Measurements from ENCODE around the gene HELZ. TPM values are rescaled to one million over a fixed set of nuclear protein-coding genes. Genes with fewer than 3 reads are reported as not detected.

Gene HELZ
- total and polyA plus RNA-seq, 8 donors: 27.2 to 64.6 (median 37.3) TPM

DNA sequence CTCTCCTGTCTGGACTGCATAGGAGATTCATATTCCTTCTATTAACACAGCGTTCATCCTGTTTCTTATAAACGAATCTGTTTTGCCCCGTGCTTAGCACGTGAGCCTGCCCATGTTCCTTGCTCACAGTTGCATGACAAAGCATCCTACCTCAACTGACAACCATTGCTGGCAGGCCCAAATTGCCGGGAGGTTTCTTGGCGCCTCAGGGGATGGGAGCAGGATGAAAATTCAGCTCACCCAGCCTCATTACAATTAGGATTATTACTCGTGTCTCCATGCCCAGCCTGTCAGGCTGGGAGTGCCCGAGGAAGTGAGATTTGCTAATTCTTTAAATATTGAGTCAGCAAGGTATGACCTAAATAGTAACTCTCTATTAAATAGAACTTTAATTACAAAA is 36.7 kb upstream of the HELZ start:
- intact Hi-C loops (cut with DNase I): no loop called here
- no peaks in the 10 kb centered on the region for H3K27me3 ChIP-seq
- no peak overlapping the region for H3K4me3 ChIP-seq
- DNase-seq (no peak), ATAC-seq (no peak)
- no peaks in the 10 kb centered on the region for H3K9me3 ChIP-seq
- H3K4me1 ChIP-seq: no peaks in the 10 kb centered on the region
- no peaks in the 10 kb centered on the region for H3K36me3 ChIP-seq
- no peak overlapping the region for H3K27ac ChIP-seq
- TF ChIP-seq, protein P1, sequence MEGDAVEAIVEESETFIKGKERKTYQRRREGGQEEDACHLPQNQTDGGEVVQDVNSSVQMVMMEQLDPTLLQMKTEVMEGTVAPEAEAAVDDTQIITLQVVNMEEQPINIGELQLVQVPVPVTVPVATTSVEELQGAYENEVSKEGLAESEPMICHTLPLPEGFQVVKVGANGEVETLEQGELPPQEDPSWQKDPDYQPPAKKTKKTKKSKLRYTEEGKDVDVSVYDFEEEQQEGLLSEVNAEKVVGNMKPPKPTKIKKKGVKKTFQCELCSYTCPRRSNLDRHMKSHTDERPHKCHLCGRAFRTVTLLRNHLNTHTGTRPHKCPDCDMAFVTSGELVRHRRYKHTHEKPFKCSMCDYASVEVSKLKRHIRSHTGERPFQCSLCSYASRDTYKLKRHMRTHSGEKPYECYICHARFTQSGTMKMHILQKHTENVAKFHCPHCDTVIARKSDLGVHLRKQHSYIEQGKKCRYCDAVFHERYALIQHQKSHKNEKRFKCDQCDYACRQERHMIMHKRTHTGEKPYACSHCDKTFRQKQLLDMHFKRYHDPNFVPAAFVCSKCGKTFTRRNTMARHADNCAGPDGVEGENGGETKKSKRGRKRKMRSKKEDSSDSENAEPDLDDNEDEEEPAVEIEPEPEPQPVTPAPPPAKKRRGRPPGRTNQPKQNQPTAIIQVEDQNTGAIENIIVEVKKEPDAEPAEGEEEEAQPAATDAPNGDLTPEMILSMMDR (IDR thresholded peaks at IDR 0.05): no peak

DNA sequence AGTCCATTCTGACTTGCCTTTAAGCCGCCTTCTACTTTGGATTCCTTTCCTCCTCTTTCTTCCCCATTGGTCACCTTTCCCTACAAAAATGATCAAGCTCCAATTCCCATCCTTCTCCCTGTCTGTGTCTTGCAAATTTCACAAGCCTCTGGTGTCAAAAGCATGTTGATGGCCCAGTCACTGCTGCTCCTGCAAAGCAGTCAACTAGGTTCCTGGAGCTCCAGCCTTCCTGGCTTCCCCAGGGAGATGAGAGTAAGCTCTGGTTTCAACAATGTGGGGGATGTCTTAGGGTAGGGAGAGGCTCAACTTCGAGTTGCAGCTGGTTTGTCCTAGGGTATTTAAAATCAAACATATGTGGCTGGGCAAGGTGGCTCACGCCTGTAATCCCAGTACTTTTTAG is 36.1 kb upstream of the HELZ start:
- DNase-seq: no peak
- no peaks in the 10 kb centered on the region for H3K4me1 ChIP-seq
- H3K4me3 ChIP-seq: no peak overlapping the region
- H3K36me3 ChIP-seq: no peaks in the 10 kb centered on the region
- no peaks in the 10 kb centered on the region for H3K9me3 ChIP-seq
- no peaks in the 10 kb centered on the region for H3K27me3 ChIP-seq
- intact Hi-C loops (cut with DNase I): no loop called here
- TF ChIP-seq, protein P1 (IDR thresholded peaks at IDR 0.05): no peak
- H3K27ac ChIP-seq: no peak overlapping the region
- no peak for ATAC-seq

DNA sequence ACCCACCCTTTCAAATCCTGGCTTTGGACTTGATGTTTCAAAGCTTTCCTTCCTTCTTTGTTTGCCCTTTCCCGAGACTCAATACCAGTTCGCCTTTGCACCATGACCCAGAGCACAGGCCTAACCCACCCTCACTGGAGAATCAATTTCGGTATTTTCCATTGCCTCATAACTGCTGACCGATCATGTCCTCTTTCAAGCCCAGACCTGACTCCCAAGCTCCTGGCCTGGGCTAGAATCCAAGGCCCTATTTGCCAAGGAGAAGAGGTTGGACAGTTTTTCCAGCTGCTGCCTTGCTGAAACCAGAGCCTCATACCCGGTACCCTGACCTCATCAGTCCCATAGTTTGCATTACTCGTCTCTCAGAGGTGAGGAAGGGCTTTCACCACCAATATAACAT is 35.3 kb upstream of the HELZ start:
- intact Hi-C loops (cut with DNase I): no loop called here
- H3K4me3 ChIP-seq: no peak overlapping the region
- no peaks in the 10 kb centered on the region for H3K4me1 ChIP-seq
- H3K9me3 ChIP-seq: no peaks in the 10 kb centered on the region
- DNase-seq (no peak), ATAC-seq (no peak)
- no peak overlapping the region for H3K27ac ChIP-seq
- no peaks in the 10 kb centered on the region for H3K27me3 ChIP-seq
- H3K36me3 ChIP-seq: no peaks in the 10 kb centered on the region
- TF ChIP-seq, protein P1 (IDR thresholded peaks at IDR 0.05): no peak

DNA sequence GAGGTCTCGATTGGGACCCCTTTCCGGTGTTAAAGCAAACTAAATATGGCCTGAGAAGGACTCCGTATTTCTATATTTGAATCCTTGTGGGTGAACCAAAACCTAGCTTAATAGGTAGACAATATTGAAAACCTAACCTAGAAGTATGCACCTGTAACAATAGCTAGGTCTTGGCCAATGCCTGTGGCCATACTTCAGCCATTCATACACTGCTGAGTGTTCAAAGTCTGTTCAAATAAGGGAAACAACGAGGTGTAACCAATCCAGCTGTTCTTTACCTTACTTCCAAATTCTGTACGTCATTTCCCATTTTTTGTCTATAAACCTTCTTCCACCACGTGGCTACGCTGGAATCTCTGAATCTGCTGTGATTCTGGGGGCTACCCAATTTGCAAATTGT is 34.1 kb upstream of the HELZ start:
- H3K36me3 ChIP-seq: no peaks in the 10 kb centered on the region
- DNase-seq: no peak
- H3K27me3 ChIP-seq: no peaks in the 10 kb centered on the region
- ATAC-seq: no peak
- no peaks in the 10 kb centered on the region for H3K9me3 ChIP-seq
- intact Hi-C loops (cut with DNase I): no loop called here
- no peaks in the 10 kb centered on the region for H3K4me1 ChIP-seq
- no peak overlapping the region for H3K27ac ChIP-seq
- TF ChIP-seq, protein P1 (IDR thresholded peaks at IDR 0.05): no peak
- no peak overlapping the region for H3K4me3 ChIP-seq

DNA sequence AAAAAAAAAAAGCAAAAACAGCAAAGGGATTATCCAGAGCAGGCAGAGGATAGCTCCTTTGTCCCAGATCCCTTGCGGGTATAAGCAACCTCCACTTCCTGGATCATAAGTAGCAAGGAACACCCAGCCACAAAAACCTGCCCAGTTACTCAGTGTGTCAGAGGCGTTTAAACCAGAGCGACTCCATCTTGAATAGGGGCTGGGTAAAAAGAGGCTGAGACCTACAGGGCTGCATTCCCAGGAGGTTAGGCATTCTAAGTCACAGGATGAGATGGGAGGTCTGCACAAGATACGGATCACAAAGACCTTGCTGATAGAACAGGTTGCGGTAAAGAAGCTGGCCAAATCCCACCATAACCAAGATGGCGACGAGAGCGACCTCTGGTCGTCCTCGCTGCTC is 33.4 kb upstream of the HELZ start:
- intact Hi-C loops (cut with DNase I): no loop called here
- no peak overlapping the region for H3K27ac ChIP-seq

More for the DNA sequence above, 33.4 kb upstream of the HELZ start:
- H3K4me1 ChIP-seq: no peaks in the 10 kb centered on the region
- H3K27me3 ChIP-seq: no peaks in the 10 kb centered on the region
- ATAC-seq: no peak
- no peak overlapping the region for H3K4me3 ChIP-seq
- TF ChIP-seq, protein P1 (IDR thresholded peaks at IDR 0.05): no peak
- DNase-seq: no peak
- no peaks in the 10 kb centered on the region for H3K9me3 ChIP-seq
- H3K36me3 ChIP-seq: no peaks in the 10 kb centered on the region

All from left lung (tissue), 10 donors.